GM19468 (cell line): Measurements from ENCODE around the gene GNL1.
"Not testable (repeated sequence)": the region's sequence is repeated elsewhere in the genome, so short reads cannot be mapped to it uniquely, and the experiment has no call there.

ENCODE experiments used
- ATAC-seq: cut with Tn5 transposase; IDR thresholded peaks from one replicate; pipeline ENCODE4 v1.9.1; 2021; ENCODE audit warnings: mild to moderate bottlenecking, moderate library complexity, moderate number of reproducible peaks; ENCODE audit not compliant: unreplicated experiment; ENCODE audit errors: extremely low read depth

Gene GNL1

GRCh38 chr6:30500421-30501355 is 55.6 kb downstream of the GNL1 start:
- no peak for ATAC-seq

GRCh38 chr6:30498705-30499104 is 57.6 kb downstream of the GNL1 start:
- ATAC-seq, result not testable (repeated sequence)

DNA sequence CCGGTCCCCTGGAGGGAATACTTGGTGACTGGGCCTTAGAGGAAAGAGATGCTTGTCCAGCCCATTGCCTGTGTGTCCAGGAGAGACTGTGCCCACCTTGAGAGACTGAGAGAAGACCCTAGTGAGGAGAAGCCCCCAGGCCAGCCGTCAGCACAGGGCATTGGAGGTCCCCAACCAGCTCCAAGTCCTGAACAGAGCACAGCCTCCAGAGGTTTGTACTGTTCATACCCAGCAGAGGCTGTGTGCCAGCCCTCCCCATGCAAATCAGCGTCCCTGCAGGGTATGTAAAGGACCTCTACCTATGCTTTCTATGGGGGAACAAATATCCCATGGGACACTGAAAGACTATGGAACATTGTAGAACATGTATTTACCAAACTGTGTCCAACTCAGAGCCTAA is 58.6 kb downstream of the GNL1 start:
- no peak for ATAC-seq

- not testable (repeated sequence) for ATAC-seq
Observed at GRCh38 chr6:30497261-30497599, 59.1 kb downstream of the GNL1 start.

DNA sequence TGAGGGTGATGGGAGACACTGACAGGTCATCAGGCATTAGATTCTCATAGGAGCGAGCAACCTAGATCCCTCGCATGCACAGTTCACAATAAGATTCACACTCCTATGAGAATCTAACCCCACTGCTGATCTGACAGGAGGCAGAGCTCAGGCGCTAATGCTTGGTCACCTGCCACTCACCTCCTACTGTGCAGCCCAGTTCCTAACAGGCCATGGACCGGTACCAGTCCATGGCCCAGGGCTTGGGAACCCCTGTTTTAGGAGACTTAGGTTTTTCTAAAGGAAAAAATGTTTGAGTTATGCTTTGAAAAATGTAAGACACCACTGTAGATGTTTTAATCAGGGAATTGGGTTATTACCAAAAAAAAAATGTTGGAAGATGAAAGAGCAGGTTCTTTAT is 60.3 kb downstream of the GNL1 start:
- no peak for ATAC-seq

- ATAC-seq, result not testable (repeated sequence)
Observed at GRCh38 chr6:30495060-30495459, 61.2 kb downstream of the GNL1 start.

DNA sequence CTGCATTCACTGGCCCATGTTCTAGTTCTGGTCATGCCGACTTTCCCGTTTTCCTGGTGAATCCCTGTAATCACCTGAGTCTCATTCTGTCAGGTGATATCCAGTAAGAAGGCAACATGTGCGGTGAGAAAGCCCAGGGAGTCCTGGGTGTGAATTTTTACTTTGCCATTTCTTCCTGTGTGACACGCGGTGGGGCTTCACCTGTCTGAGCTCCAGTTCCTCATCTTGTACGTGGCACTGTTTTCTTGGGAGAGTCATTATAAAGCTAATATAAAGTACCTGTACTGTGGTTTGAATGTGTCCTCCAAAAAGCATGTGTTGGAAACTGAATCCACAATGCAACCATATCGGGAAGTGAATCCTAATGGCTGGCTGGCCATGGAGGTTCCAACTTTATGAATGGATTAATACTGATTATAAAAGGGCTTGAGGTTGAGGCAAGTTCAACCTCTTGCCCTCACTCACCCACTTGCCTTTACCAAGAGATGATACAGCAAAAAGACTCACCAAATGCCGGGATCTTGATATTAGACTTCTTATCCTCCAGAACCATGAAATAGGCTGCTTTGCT is 61.9 kb downstream of the GNL1 start:
- no peak for ATAC-seq

GRCh38 chr6:30493643-30494250 is 62.5 kb downstream of the GNL1 start:
- no peak for ATAC-seq

GRCh38 chr6:30491991-30492952 is 64.0 kb downstream of the GNL1 start:
- ATAC-seq, result no peak
